ENCODE data around the gene TBC1D22A. TPM values are rescaled to one million over a fixed set of nuclear protein-coding genes. Genes with fewer than 3 reads are reported as not detected.

The TBC1D22A gene
- total RNA-seq, 3 donors from 2014 or later = 35.6 to 51.9 (median 41.8) TPM

DNA sequence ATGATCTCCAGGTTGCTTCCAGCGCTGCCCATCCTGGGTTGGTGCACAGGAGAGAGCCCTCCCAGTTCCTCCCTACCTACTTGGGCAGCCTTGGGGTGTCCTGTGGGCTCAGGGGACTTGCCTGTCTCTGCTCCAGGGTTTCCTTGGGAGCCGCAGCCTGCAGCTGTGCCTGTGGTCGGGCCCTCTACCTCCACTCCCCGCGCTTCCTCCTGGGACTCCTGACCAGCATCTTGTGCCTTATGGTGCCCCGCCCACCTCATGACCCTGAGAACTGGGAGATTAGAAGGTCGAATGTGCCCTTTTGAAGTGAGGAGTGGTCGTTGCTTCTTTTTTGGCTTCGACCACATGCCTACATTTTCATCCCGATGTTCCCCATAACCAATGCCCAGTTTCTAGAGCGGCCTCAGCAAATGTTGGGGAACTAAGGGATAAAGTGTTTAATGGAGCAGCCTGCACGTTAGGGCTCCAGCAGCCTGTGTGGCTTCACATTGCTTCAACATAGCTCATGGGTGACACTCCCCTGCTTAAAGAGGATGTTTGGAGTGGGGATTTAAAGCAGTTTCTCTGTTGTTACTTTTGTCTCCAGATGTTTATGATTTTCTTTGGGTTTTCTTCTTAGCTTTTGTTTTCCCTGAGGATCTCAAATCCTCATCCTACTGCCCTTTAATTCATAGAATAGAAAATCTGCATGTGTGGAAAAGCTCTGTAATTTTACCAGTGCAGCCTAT lies 248.8 kb downstream of the TBC1D22A start:
- intact Hi-C loops (cut with DNase I, micrococcal nuclease) = no loop called here
- TF ChIP-seq, protein P1, sequence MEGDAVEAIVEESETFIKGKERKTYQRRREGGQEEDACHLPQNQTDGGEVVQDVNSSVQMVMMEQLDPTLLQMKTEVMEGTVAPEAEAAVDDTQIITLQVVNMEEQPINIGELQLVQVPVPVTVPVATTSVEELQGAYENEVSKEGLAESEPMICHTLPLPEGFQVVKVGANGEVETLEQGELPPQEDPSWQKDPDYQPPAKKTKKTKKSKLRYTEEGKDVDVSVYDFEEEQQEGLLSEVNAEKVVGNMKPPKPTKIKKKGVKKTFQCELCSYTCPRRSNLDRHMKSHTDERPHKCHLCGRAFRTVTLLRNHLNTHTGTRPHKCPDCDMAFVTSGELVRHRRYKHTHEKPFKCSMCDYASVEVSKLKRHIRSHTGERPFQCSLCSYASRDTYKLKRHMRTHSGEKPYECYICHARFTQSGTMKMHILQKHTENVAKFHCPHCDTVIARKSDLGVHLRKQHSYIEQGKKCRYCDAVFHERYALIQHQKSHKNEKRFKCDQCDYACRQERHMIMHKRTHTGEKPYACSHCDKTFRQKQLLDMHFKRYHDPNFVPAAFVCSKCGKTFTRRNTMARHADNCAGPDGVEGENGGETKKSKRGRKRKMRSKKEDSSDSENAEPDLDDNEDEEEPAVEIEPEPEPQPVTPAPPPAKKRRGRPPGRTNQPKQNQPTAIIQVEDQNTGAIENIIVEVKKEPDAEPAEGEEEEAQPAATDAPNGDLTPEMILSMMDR (IDR thresholded peaks at IDR 0.05) = no peak
- ATAC-seq = no peak
- Histone ChIP-seq H3K36me3 (ENCODE audit: low read depth) (no peaks in the 10 kb centered on the region), H3K4me1 (ENCODE audit: low read depth) (peaks cover 13% of the 10 kb centered on the region), H3K4me3 (no peak overlapping the region), H3K9me3 (no peaks in the 10 kb centered on the region)
- DNase-seq = peak in 1 of 3 donors; percentile 44

DNA sequence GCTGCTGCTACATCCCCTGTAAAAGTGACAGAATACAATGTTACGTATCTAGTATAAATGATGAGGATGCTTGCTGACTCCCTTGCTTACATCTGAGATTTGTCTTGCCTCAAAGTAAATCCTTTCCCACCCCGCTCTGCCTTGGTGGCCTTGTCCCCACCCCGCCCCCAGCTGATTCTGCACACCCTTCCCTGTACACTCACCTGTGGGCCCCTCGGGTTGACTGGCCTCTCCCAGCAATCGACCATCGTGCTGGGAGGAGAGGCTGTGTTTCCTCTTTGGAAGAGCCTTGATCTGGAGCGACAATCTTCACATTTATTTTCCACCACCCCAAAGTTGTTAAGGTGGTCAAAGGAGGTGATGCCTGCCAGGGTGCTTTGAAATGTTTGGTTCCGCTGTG lies 249.4 kb downstream of the TBC1D22A start:
- Histone ChIP-seq H3K36me3 (ENCODE audit: low read depth) (no peaks in the 10 kb centered on the region), H3K9me3 (no peaks in the 10 kb centered on the region), H3K4me1 (ENCODE audit: low read depth) (peaks cover 13% of the 10 kb centered on the region), H3K4me3 (no peak overlapping the region)
- DNase-seq (no peak), ATAC-seq (no peak)
- intact Hi-C loops (cut with DNase I, micrococcal nuclease) = no loop called here
- TF ChIP-seq, protein P1 (IDR thresholded peaks at IDR 0.05) = no peak

DNA sequence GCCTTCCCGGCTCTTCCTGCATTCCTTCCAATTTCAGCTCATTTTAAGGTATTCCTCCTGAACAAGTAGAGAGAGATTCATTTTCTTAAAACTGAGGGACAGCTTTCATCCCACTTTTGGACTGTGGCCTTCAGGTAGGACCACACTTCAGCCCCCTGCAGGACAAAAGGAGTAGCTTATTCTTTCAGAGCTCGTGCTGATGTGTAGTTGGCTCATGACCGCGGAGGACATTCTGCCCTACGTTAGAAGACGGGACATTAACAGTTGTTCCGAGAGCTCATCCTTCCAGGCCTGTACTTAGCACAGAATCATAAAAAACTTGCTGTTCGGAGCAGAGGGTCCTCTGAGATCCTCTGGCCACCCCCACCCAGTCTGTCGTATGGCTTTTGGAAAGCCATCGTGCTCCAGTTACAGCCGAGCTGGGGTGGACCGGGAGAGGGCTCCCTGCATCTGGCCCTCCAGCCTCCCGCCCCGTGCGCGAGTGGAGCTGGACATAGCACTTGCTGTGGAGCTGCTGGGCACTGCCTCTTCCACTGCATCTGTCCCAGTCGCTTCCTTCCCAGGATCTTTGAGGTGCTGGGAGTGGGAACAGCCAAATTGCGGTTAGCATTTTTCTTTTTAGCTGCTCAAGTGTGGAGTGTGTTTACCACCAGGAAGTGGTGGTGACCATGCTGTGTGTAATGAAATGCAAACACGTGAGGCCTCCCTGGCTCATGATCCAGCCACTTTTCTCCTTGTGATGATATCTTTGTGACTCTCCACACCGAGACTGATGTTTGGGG lies 250.3 kb downstream of the TBC1D22A start:
- Histone ChIP-seq H3K4me1 (ENCODE audit: low read depth) (peaks cover 13% of the 10 kb centered on the region), H3K4me3 (no peak overlapping the region), H3K36me3 (ENCODE audit: low read depth) (no peaks in the 10 kb centered on the region), H3K9me3 (no peaks in the 10 kb centered on the region)
- intact Hi-C loops (cut with DNase I, micrococcal nuclease) = no loop called here
- DNase-seq (no peak), ATAC-seq (no peak)
- TF ChIP-seq, protein P1 (IDR thresholded peaks at IDR 0.05) = no peak

DNA sequence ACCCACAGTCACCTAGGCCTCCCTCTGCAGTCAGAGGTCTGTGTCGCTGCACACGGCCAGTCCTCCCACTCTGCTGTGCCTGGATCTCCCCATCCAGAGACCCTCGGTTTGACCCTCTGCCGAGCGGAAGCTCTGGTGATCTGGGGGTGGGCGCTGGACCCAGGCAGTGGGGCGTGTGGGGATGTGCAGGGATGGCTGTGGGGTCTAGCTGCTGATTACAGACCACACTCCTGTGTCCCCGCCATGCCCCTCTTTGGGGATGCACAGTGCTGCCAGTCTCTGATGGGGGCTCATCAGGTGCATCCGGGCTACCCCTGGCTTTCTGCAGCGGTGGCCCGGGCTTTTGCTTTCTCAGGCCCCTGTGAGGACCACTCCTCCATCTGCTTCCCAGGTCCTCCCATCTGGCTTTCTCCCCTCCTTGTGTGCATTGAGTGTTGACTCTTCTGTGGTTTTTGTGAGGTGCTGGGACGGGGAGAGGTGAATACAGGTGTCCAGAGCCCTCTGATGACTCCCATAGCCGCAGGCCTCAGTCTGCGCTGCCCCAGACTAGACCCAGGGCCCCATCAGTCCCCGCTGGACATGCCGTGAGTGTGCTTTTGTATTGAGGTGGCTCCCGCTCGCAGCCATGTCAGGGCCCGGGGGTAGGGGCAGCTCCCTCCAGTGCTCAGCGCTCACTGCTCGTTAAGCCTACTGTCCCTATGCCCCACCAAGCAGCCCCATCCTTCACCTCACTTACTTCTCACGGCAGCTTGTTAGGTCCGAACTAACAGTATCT lies 251.6 kb downstream of the TBC1D22A start:
- intact Hi-C loops (cut with DNase I, micrococcal nuclease) = no loop called here
- Histone ChIP-seq H3K36me3 (ENCODE audit: low read depth) (no peaks in the 10 kb centered on the region), H3K9me3 (no peaks in the 10 kb centered on the region), H3K4me3 (no peak overlapping the region), H3K4me1 (ENCODE audit: low read depth) (peaks cover 13% of the 10 kb centered on the region)
- TF ChIP-seq, protein P1 (IDR thresholded peaks at IDR 0.05) = no peak
- no peak for DNase-seq
- ATAC-seq = no peak

DNA sequence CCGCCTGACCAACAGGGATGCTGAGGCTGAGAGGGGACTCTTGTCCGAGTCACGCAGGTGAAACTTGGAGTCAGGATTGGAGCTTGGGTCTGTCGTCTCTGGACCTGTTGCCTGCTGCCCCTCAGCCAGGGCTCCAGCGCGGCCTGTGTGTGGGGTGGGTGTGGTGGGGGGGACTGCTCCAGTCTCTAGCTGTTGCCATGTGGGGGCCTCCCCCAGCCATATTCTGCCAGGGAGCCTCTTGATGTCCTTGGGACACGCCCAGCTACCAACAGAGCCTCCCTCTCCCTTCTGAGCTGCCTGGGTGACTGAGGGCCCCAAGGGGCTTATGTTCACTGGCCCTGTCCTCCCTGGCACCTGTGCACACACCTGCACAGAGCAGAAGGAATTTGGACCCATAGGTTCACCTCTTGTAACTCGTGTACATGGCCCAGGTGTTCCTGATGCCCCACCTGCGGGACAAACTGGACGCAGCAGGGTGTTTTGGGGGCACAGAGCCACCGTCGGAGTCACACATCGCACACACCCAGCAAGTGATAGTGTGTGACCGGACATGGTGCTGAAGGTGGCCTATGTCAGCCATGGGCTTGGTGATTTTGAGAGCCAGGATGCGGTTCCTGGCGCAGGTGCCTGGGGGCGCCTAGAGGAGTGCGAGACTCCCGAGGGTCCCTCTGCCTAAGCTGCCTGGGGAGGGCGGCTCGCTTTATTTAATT lies 252.3 kb downstream of the TBC1D22A start:
- TF ChIP-seq, protein P1 (IDR thresholded peaks at IDR 0.05) = no peak
- ATAC-seq (no peak), DNase-seq (no peak)
- Histone ChIP-seq H3K9me3 (no peaks in the 10 kb centered on the region), H3K36me3 (ENCODE audit: low read depth) (no peaks in the 10 kb centered on the region), H3K4me1 (ENCODE audit: low read depth) (peaks cover 9% of the 10 kb centered on the region), H3K4me3 (no peak overlapping the region)
- intact Hi-C loops (cut with DNase I, micrococcal nuclease) = no loop called here
